ENCODE measurements around the gene ENPP4.
"Not testable (repeated sequence)": the region's sequence is repeated elsewhere in the genome, so short reads cannot be mapped to it uniquely, and the experiment has no call there.

The ENPP4 gene

GRCh38 chr6:46129629-46130511 is at the start of gene ENPP4:
Gene ENPP4 (plus strand): TSS chr6:46129989. CDS start chr6:46139584, 9,595 bp downstream.
- peak; percentile 100 for DNase-seq (ENCODE audit: low spot score)

GRCh38 chr6:46080111-46080510 is 49.7 kb upstream of the ENPP4 start:
- no peak for DNase-seq (ENCODE audit: low spot score)

- DNase-seq (ENCODE audit: low spot score): not testable (repeated sequence)
Measured at GRCh38 chr6:46085688-46086087, 44.1 kb upstream of the ENPP4 start.

GRCh38 chr6:46090115-46091079 is 39.4 kb upstream of the ENPP4 start:
- DNase-seq (ENCODE audit: low spot score): peak; percentile 68

GRCh38 chr6:46091080-46091478 is 38.7 kb upstream of the ENPP4 start:
- no peak for DNase-seq (ENCODE audit: low spot score)

GRCh38 chr6:46095251-46095650 is 34.5 kb upstream of the ENPP4 start:
- DNase-seq (ENCODE audit: low spot score): no peak

- no peak for DNase-seq (ENCODE audit: low spot score)
Measured at GRCh38 chr6:46097366-46097765, 32.4 kb upstream of the ENPP4 start.

GRCh38 chr6:46098678-46099077 is 31.1 kb upstream of the ENPP4 start:
- no peak for DNase-seq (ENCODE audit: low spot score)

- DNase-seq (ENCODE audit: low spot score): no peak
Measured at GRCh38 chr6:46099952-46100351, 29.8 kb upstream of the ENPP4 start.

- DNase-seq (ENCODE audit: low spot score): no peak
Measured at GRCh38 chr6:46102123-46102522, 27.7 kb upstream of the ENPP4 start.

GRCh38 chr6:46103441-46104115 is 26.2 kb upstream of the ENPP4 start:
- no peak for DNase-seq (ENCODE audit: low spot score)

GRCh38 chr6:46104209-46104608 is 25.6 kb upstream of the ENPP4 start:
- DNase-seq (ENCODE audit: low spot score): no peak

- DNase-seq (ENCODE audit: low spot score): no peak
Measured at GRCh38 chr6:46105568-46105967, 24.2 kb upstream of the ENPP4 start.

- no peak for DNase-seq (ENCODE audit: low spot score)
Measured at GRCh38 chr6:46113370-46113769, 16.4 kb upstream of the ENPP4 start.

- no peak for DNase-seq (ENCODE audit: low spot score)
Measured at GRCh38 chr6:46115634-46116033, 14.2 kb upstream of the ENPP4 start.

- peak; percentile 20 for DNase-seq (ENCODE audit: low spot score)
Measured at GRCh38 chr6:46116289-46116688, 13.5 kb upstream of the ENPP4 start.

- DNase-seq (ENCODE audit: low spot score): no peak
Measured at GRCh38 chr6:46118157-46118556, 11.6 kb upstream of the ENPP4 start.

GRCh38 chr6:46118836-46119235 is 11.0 kb upstream of the ENPP4 start:
- no peak for DNase-seq (ENCODE audit: low spot score)

- not testable (repeated sequence) for DNase-seq (ENCODE audit: low spot score)
Measured at GRCh38 chr6:46119679-46120078, 10.1 kb upstream of the ENPP4 start.

- peak; percentile 35 for DNase-seq (ENCODE audit: low spot score)
Measured at GRCh38 chr6:46128476-46128875, 1.3 kb upstream of the ENPP4 start.

- no peak for DNase-seq (ENCODE audit: low spot score)
Measured at GRCh38 chr6:46129291-46129628, 529 bp upstream of the ENPP4 start.

GRCh38 chr6:46130666-46131065 is 877 bp downstream of the ENPP4 start:
- no peak for DNase-seq (ENCODE audit: low spot score)
